GM18519 (cell line): ENCODE data around the gene LRP8.
"Not testable (repeated sequence)": the region's sequence is repeated elsewhere in the genome, so short reads cannot be mapped to it uniquely, and the experiment has no call there.

ENCODE experiments used
- ATAC-seq: cut with Tn5 transposase; IDR thresholded peaks from one replicate; pipeline ENCODE4 v1.9.1; 2021; ENCODE audit warnings: mild to moderate bottlenecking, moderate library complexity; ENCODE audit not compliant: unreplicated experiment, low FRiP score

Gene LRP8

DNA sequence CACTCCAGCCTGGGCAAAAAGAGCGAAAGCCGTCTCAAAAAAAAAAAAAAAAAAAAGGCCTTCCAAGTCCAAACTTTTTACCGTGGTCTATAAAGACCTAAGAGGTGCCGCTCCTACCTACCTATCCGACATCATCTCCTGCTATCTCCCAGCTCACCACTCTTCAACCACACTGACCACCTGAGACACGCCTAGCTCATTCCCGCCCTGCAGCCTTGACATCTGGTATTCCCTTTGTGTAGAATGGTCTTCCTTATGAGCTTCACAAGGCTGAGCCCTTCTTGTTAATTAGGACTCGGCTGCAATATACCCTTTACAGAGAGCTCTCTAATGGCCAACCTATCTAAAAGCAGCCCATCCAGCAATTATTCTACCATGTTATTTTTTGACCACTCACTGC is 90.2 kb downstream of the LRP8 start:
- ATAC-seq = no peak

DNA sequence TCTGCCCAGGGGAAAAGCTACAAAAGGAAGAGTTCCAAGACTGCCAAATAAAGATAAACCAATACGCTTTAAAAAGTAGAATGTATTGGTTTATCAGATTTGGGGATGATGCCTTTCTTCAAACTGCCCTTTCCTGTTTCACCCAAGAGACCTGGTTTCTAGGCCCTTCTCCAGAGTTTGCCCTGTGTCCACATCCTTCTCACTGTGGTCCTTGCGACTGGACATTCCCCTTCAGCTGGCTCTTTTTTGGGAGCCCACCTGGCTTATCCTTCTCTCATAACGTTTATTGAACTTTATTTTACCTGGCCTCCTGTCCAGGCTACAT is 106.9 kb downstream of the LRP8 start:
- no peak for ATAC-seq

DNA sequence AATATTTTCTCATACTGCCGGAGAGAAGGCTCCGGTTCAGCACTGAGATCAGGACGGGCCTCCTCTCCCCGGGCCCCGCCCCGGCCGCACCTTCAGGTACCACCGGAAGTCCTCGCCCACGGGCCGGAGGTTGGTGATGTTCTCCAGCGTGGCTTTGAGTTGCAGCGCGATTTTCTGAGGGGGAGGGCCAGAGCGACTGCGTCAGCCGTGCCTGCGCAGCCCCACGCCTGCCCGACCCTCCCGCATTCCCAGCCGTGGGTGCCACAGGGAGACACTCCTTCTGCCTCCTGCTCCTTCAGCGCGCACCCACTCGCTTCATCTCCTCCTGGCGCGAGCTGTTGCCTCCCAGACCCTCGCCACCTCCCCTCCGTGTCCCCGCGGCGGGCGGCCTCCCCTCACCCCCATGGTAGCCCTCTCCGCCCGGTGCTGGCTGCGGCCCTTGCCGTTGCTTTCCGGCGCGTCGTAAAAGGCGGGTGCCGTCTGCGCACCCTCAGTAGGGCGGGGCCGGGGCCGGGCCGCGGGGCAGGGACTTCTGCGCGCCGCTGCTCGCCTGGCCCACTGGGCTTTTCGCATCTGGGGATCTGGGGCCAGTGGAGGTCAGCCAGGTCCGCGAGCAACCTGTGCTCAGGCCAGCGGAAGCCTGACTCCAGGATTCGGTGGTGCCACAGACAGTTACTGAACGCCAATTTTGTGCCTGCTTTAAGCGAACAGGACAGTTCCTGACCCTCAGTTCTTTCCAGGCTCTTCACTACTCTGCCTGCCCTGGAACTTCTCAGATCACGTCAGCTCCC is 107.5 kb downstream of the LRP8 start, which contains the start of gene CZIB:
TSS of gene CZIB (minus strand) at position 464 of the 791 bp plus-strand sequence. CDS start at position 405, 59 bp downstream.
- ATAC-seq = peak; percentile 82

DNA sequence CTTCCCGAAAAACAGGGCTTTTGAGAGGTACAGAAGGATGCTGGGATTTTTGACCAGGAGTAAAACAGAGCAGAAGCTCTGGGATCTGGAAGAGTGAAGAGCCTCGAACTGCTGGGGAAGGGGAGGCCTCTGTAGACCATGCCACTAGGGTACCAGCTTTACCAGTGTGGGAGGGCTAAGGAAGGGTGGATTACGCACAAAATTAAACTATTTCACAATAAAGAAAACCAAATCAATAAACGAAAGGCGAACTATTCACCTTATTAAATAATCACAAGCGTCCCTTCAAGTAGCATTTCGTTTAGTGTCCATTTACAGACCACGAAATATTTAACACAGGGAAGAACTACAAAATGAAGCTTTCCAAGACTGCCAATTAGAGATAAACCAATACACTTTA is 108.2 kb downstream of the LRP8 start:
- ATAC-seq = no peak

DNA sequence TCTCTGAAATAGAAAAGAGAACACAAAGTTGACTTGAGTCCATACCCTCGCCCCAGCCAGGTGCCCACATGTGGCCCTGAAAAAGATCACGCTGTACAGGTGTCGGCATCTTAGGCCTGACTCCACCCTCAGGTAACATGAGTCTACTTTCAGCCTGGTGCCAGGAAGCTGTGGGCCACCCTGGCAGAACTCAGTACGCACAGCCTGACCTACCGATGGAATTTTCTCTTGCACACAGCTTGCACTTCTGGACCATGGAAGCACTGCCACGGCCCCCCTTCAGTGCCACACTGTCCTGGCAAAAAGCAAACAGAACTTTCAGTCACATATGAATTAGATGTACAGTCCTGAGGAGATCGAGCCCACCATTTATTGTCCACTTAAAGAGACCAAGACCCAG is 109.7 kb downstream of the LRP8 start:
- ATAC-seq = no peak

DNA sequence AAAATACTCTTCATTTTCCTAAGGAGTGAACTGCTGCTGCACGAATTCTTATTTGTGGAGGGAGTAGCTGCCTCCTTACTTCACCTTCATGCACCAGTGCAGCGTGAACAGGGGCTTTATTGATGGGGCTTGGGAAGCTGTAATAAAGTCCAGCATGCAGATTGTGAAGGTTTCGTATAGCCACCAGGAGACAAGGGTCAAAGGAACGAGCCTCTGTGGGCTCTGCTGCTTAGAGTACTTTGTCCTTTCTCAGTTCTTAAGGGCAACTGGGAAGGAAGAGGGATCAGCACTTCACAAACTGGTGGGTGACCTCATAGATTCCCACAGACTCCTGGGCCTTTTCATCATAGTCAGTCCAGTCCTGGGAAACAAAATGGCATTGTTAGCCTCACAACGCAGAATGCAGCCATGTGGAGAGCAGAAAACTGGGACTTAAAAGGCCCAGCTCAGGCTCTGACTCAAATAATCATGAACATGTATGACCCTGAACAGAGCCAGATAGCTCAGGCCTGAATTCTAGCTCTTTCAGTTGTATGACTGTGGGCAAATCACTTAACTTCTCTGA is 113.4 kb downstream of the LRP8 start:
- ATAC-seq = no peak

DNA sequence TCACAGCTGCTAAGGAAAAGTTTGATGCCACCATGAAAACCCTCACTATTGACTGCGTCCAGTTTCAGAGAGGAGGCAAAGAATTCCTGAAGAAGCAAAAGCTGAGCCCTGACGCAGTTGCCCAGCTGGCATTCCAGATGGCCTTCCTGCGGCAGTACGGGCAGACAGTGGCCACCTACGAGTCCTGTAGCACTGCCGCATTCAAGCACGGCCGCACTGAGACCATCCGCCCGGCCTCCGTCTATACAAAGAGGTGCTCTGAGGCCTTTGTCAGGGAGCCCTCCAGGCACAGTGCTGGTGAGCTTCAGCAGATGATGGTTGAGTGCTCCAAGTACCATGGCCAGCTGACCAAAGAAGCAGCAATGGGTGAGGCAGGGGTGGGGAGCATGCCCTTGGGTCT is 116.9 kb downstream of the LRP8 start:
- no peak for ATAC-seq

DNA sequence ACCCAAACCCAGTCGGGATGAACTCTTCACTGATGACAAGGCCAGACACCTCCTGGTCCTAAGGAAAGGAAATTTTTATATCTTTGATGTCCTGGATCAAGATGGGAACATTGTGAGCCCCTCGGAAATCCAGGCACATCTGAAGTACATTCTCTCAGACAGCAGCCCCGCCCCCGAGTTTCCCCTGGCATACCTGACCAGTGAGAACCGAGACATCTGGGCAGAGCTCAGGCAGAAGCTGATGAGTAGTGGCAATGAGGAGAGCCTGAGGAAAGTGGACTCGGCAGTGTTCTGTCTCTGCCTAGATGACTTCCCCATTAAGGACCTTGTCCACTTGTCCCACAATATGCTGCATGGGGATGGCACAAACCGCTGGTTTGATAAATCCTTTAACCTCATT is 117.5 kb downstream of the LRP8 start:
- ATAC-seq = no peak

DNA sequence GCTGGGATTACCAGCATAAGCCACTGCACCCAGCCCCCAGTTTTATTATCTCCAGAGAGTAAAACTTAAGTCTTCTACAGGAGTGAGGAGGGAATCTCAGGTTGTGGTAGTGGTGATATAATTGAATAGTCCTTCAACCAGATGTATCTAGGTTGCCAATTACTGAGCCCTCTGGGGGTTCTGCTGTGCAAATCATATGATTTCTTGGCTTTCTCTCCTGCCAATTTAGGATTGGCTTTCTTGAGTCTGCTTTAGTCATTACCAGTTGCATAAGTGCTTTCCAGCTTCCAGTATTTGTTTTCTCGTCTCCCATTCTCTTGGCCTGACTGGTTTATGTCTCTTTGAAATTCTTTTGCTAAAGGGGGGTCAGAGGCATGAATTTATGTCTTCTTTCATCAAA is 120.1 kb downstream of the LRP8 start:
- ATAC-seq = no peak

DNA sequence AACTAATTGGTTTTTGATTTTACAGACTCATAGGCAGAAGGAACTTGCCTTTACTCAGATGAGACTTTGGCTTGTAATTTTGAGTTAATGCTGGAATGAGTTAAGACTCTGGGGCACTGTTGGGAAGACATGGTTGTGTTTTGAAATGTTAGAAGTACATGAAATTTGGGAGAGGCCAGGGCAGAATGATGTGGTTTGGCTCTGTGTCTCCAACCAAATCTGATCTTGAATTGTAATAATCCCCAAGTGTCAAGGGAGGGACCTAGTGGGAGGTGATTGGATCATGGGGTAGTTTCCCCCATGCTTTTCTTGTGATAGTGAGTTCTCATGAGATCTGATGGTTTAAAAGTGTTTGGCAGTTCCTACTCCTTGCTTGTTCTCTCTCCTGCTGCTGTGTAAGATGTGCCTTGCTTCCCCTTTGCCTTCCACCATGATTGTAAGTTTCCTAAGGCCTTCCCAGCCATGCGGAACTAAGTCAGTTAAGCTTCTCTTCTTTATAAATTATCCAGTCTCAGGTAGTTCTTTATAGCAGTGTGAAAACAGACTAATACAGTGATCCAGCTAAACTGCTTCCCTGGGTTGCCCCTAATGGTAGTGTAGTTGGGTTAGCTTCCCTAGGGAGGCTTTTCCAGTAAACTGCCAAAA is 121.0 kb downstream of the LRP8 start:
- no peak for ATAC-seq

DNA sequence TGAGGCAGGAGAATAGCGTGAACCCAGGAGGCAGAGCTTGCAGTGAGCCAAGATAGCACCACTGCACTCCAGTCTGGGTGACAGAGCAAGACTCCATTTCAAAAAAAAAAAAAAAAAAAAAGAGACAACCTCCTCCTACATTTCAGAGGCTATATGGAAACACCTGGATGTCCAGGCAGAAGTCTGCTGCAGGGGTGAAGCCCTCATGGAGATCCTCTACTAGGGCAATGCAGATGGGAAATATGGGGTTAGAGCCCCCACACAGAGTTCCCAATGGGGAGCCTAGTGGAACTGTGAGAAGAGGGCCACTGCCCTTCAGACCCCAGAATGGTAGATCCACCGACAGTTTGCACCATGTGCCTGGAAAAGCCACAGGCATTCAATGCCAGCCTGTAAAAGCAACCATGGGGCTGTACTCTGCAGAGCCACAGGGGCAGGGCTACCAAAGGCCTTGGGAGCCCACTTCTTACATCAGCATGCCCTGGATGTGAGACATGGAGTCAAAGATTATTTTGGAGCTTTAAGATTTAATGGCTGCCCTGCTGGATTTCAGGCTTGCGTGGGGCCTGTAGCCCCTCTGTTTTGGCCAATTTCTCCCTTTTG is 121.7 kb downstream of the LRP8 start:
- ATAC-seq = not testable (repeated sequence)

DNA sequence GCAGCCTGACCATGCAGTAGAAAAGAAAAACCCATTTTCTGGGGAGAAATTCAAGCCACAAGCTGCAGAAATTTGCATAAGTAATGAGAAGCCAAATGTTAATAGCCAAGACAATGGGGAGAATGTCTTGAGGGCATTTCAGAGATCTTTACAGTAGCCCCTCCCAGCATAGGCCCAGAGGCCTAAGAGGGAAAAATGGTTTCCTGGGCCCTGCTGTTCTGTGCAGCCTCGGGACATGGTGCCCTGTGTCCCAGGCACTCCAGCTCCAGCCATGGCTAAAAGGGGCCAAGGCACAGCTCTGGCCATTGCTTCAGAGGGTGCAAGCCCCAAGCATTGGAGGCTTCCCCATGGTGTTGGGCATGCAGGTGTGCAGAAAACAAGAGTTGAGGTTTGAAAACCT is 122.4 kb downstream of the LRP8 start:
- not testable (repeated sequence) for ATAC-seq

DNA sequence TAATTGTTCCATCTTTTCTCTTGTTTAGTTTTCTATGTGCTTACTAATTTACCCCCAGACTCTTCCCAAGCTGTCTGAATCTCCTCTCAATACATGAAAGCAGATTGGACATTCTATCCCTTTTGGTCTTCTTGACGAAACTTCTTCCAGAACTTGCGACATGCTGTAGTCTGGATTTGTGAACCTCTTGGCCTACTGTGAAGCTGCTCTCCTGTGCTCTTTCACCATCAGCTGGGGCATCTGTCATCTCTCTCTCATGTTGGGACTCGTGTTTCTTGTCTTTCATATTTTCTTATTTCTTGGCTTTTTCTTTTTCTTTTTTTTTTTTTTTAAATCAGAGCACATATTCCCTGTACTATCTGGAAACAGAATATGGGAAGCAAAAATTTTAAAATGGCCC is 124.4 kb downstream of the LRP8 start:
- ATAC-seq = no peak

DNA sequence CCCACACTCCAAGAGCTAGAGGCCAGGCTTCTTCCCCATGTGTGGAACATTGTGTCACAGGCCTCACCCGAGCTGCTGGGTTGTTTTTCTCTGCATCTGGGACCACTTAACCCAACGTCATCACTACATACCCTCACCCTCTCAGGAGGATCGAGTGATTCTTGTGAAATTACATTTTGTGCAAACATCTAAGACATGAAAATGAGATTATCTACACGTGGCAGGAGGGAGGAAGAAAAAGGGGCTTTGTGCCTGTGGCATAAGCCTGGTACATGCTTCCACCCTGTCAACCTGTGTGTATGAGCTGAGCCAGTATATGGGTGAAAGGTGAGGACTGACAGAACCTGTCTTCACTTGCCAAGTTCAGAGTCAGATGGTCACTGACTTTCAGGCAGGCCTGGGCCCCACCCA is 129.6 kb downstream of the LRP8 start:
- ATAC-seq = no peak

DNA sequence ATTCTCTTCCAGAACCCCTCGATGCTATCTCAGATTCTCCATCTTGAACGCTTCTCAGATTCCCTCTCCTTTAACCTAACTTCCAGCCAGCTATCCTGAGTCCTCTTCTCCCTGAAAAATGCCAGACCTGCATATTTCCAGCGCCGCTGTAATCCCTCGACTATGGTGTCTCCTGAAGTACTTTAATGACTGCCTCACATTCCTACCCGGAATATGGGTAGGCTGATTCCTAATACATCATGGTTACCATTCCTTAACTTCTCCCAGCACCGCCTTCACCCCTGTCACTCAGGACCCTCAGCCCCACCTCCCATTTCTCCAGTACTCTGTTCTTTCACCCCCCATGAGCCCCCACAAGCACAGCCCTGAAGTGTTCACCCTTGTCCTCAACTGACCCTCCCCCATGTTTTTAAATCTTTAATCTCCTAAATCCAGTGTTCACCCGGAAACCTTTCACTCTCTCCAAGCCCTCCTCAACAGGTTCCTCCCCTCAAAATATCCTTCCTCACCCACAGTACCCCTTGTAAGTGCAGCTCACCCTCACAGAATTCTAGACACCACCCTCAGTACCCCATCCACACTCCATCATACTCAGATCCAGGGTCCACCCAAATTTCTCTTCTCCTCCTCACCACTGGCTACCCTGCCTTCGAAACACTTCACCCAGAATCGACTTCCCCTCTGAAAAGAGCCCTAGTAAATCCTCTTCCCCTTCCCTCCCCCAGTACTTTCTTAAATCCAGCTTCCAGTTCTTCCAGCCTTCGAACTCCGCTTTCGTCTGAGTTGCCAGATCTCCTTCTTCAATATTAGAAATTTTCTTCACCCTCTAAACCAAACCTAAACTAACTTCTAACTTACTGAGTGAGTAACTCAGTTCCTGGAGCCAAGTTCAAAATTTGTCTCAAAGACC is 130.3 kb downstream of the LRP8 start:
- ATAC-seq = no peak

DNA sequence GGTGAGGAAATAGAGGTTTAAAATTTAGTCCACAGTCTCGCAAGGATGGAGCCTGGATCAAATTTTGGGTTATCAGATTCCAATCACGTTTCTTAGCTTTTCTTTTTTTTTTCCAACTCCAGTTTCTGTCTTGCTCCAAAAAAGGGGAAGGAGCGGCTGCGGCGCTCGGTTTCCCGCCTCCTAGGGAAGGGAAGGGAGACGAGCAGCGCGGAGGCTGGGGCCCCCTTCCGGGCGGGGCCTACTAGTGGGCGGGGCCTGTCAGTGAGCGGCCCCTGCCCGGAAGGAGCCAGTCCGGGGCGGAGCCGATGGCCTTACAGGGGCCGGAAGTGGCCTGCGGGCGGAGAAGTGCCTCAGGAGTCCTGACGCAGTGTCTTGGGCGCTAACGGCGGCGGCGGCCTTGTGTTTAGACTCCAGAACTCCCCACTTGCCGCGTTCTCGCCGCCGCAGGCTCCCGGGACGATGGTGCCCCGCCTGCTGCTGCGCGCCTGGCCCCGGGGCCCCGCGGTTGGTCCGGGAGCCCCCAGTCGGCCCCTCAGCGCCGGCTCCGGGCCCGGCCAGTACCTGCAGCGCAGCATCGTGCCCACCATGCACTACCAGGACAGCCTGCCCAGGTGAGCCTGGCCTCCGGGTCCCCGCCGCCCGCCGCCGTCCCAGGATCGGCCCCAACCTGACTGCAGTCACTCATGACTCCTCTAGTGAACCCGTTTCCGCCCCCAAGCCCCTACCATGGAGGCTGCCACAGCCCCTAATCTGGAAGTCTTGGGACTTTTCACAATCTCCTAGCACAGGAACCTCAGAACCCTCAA is 131.2 kb downstream of the LRP8 start, which contains the start of gene CPT2:
TSS of gene CPT2 (plus strand) at position 340 of the 806 bp plus-strand sequence. CDS start at position 460, 120 bp downstream.
- peak; percentile 90 for ATAC-seq

DNA sequence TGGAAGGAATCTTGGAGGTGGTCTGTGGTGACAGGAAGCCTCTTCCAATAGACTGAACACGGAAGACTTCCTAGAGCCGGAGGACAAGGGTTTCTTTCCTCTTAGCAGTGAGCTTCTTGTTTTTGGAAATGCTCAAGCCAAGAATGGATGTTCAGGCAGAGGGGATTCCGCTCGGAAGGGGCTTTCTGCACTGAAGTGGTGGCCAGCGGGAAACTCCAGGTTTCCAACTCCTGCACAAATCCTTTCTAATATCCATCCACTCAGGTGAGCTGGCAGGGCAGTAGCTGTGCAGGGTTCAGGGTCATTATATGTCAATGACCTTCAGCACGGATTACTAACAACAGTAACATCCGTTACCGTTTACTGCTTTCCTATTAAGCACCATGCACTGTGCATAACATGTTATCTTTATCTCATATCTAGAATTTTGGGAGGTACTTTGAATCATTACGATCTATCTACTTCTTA is 131.8 kb downstream of the LRP8 start:
- ATAC-seq = no peak

DNA sequence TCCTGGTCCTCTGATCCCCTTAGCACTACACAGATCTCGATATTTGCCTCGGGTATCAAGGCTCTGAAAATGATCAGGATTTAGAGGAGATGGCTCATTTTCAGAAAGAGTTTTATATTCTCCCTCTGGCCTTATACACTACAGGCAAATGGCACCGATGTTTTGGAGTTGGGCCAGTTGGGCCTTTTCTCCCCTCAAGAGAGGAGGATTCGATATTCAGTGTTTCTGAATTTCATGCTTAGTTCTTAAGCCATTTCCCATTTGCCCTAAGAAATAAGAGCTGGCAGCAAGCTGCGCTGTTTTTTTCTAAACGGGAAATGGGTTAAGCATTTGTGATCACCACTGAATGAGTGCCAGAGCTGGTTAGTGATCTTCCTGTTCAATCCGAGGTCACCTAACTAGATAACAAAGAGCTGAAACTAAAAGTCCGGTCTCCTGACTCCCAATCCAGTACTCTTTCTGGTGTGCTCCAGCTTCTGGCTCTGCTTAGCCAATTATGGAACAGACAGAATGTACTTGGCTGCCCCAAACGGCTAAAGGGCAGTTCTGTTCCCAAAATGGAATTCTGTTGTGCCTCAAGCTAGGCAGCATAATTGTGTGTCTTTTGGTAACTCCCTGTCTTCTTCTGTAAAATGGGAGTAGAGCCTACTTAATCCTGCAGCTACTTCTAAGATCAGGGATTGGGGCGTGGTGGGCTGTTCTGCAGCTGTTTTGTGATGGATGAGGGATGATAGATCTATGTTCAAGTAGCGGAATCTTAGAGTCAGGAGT is 132.4 kb downstream of the LRP8 start:
- no peak for ATAC-seq
